Prostate gland (tissue), 2 donors: ENCODE data around the gene TMPRSS15. TPM values are rescaled to one million over a fixed set of nuclear protein-coding genes. Genes with fewer than 3 reads are reported as not detected.

Experiments used
- DNase-seq: peaks from one replicate; pipeline ENCODE4 v3.0.0-alpha.2; 2019; ENCODE audit warnings: low spot score
- H3K27ac ChIP-seq, 2 donors: fragments of 200-600 bp; sonication (generic); 2 replicates each; pipeline ENCODE4 v1.5.1; 2017 to 2019
- H3K27me3 ChIP-seq: fragments of 200-600 bp; sonication (generic); replicated peaks from 2 replicates; pipeline ENCODE4 v1.5.1; 2019; ENCODE audit not compliant: insufficient read depth
- H3K36me3 ChIP-seq, 2 donors: fragments of 200-600 bp; sonication (generic); 1 replicate in 1 of 2; 2 replicates in 1 of 2; pipeline versions ENCODE4 v1.5.1 to v1.8.1; 2017 to 2019
- H3K4me1 ChIP-seq: fragments of 200-600 bp; sonication (generic); replicated peaks from 2 replicates; pipeline ENCODE4 v1.5.1; 2019
- H3K4me3 ChIP-seq, 2 donors: fragments of 200-600 bp; sonication (generic); 2 replicates each; pipeline ENCODE4 v1.5.1; 2017 to 2019
- H3K9me3 ChIP-seq: fragments of 200-600 bp; sonication (generic); 2 replicates; pipeline ENCODE4 v1.5.1; 2017
- POLR2A ChIP-seq: fragments of 450-650 bp; IDR thresholded peaks from one replicate; pipeline ENCODE4 v1.6.1; 2016; ENCODE audit warnings: antibody characterized with exemption, mild to moderate bottlenecking
- POLR2AphosphoS5 ChIP-seq: sonication (generic); formaldehyde crosslinking; IDR thresholded peaks from one replicate; pipeline ENCODE4 v1.6.1; 2017; ENCODE audit warnings: antibody characterized with exemption
- WGBS: methylation state at CpG from one replicate; pipeline ENCODE4 v1.1.5; 2018; 5-methylcytosine and 5-hydroxymethylcytosine counted together
- intact Hi-C: fragments of 100-400 bp; cut with DNase I; formaldehyde crosslinking; loops from one replicate; pipeline ENCODE4 v1.14.2; 2022
- total RNA-seq, 2 donors: library from RNA; depleted of rRNA; stranded (reverse); fragments of >200 nt; gene quantifications; one replicate each; pipeline ENCODE4 v1.1.0, GENCODE V29; 2016
- TF ChIP-seq, protein P1 (sequence below), 4 experiments: fragments of 200-600 bp in 2 of 4; fragments of 450-650 bp in 2 of 4; sonication (generic) in 2 of 4; IDR thresholded peaks; 1 replicate in 3 of 4; 2 replicates in 1 of 4; pipeline ENCODE4 v1.5.1; 2016 to 2019; ENCODE audit warnings: antibody characterized with exemption in 4 of 4, mild to moderate bottlenecking in 2 of 4, moderate library complexity in 2 of 4

Gene TMPRSS15
- total RNA-seq, 2 donors from 2014 or later = 0.34 TPM; not detected in 1

- Histone ChIP-seq H3K36me3 (no peaks in the 10 kb centered on the region), H3K4me3 (no peak overlapping the region), H3K9me3 (no peaks in the 10 kb centered on the region), H3K27me3 (no peaks in the 10 kb centered on the region), H3K27ac (no peak overlapping the region), H3K4me1 (no peaks in the 10 kb centered on the region)
- TF ChIP-seq POLR2A (no peak), POLR2AphosphoS5 (no peak)
- TF ChIP-seq, protein P1, sequence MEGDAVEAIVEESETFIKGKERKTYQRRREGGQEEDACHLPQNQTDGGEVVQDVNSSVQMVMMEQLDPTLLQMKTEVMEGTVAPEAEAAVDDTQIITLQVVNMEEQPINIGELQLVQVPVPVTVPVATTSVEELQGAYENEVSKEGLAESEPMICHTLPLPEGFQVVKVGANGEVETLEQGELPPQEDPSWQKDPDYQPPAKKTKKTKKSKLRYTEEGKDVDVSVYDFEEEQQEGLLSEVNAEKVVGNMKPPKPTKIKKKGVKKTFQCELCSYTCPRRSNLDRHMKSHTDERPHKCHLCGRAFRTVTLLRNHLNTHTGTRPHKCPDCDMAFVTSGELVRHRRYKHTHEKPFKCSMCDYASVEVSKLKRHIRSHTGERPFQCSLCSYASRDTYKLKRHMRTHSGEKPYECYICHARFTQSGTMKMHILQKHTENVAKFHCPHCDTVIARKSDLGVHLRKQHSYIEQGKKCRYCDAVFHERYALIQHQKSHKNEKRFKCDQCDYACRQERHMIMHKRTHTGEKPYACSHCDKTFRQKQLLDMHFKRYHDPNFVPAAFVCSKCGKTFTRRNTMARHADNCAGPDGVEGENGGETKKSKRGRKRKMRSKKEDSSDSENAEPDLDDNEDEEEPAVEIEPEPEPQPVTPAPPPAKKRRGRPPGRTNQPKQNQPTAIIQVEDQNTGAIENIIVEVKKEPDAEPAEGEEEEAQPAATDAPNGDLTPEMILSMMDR (IDR thresholded peaks at IDR 0.05) = no peak
- no peak for DNase-seq
- intact Hi-C loops = no loop called here
These were observed 30.0 kb downstream of the TMPRSS15 start for GRCh38 chr21:18373606-18374005.

DNA sequence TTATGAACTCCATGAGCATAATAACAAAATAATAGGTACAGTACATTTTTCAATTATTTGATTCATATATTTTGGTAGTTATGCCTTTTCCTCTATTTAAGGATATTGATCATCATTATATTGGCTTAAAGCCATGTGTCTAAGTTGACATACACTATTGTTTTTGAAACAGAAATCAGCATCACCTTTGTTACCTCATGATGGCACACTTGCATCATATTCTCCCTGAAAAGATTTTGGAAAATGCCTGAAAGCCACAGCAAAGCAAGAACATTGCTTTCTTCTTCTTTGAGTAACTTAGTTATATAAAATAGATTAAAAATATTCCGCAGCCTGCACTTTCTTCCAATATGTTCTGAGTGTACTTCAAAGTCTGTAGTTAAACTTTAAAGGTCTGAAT is 33.3 kb downstream of the TMPRSS15 start:
- WGBS = 74% methylated on average over 1 of the region's 1 CpG
- H3K4me1 ChIP-seq = no peaks in the 10 kb centered on the region
- no peak overlapping the region for H3K4me3 ChIP-seq
- no peaks in the 10 kb centered on the region for H3K36me3 ChIP-seq
- H3K9me3 ChIP-seq = no peaks in the 10 kb centered on the region
- intact Hi-C loops = no loop called here
- DNase-seq = no peak
- TF ChIP-seq POLR2A = no peak
- TF ChIP-seq, protein P1 (IDR thresholded peaks at IDR 0.05) = no peak
- no peak for TF ChIP-seq POLR2AphosphoS5
- H3K27me3 ChIP-seq = no peaks in the 10 kb centered on the region
- H3K27ac ChIP-seq = no peak overlapping the region

DNA sequence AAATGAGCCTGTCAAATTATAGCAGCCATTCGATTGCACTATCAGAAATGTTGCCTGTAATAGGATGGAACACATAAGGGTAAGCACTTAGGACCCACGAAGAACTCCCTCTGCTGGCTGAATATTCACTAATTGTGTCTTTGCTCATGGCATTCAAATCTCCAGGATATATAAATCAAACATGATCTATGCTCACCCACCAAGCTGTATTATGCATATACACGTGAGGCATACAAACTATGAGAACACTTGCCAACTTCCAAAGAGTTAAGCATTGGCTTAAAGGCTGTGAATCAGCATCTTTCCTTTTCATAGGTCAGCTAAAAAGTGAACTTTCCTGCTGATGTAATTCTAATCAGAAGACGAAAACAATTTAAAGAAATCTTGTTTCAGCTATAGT is 34.5 kb downstream of the TMPRSS15 start:
- intact Hi-C loops = no loop called here
- no peak overlapping the region for H3K4me3 ChIP-seq
- H3K27ac ChIP-seq = no peak overlapping the region
- no peaks in the 10 kb centered on the region for H3K27me3 ChIP-seq
- no peaks in the 10 kb centered on the region for H3K4me1 ChIP-seq
- TF ChIP-seq, protein P1 (IDR thresholded peaks at IDR 0.05) = no peak
- no peak for TF ChIP-seq POLR2A
- WGBS = 30% methylated on average over 4 of the region's 4 CpGs
- no peak for DNase-seq
- no peaks in the 10 kb centered on the region for H3K9me3 ChIP-seq
- H3K36me3 ChIP-seq = no peaks in the 10 kb centered on the region

DNA sequence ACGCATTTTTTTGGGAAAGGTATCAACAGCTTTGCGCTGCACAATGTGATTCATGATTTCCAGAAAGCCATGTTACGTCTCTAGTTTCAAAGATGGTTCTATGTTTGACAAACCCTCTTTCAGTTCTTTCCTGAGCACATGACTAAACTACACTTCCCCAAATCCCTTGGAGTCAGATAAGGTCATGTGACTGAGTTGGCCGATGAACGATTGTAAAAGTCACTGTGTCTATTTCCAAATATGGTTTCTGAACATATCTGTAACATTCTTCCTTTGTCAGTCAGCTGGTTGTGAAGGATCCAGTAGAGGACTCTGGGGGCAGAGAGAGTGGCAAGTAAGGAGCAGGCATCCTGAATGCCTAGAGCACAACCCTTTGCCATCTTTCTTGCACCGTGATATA is 35.4 kb downstream of the TMPRSS15 start:
- 73% methylated on average over 6 of the region's 6 CpGs for WGBS
- Histone ChIP-seq H3K27ac (no peak overlapping the region), H3K9me3 (no peaks in the 10 kb centered on the region), H3K36me3 (no peaks in the 10 kb centered on the region), H3K4me1 (no peaks in the 10 kb centered on the region), H3K27me3 (no peaks in the 10 kb centered on the region), H3K4me3 (no peak overlapping the region)
- TF ChIP-seq, protein P1 (IDR thresholded peaks at IDR 0.05) = no peak
- TF ChIP-seq POLR2AphosphoS5 = no peak
- no peak for TF ChIP-seq POLR2A
- intact Hi-C loops = no loop called here
- no peak for DNase-seq

DNA sequence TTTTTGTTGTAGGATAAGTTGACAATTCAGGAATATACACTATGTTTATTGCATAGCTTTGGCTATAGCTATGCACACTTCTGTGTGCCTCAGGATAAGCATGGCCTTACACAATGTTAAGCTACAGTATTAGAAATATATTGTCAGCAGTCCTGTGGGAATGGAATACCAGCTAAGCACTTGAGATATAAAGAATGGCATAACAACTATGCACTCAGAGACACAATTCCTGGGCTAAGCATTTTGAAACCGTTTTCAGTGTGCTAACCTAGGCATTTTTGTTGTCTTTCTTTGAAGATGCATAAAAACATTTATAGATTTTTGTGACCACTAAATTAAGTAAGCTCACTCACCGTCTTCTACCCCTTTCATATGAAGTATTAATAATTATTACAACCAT is 46.8 kb downstream of the TMPRSS15 start:
- TF ChIP-seq POLR2AphosphoS5 = no peak
- no peak for TF ChIP-seq POLR2A
- TF ChIP-seq, protein P1 (IDR thresholded peaks at IDR 0.05) = no peak
- 75% methylated on average over 2 of the region's 2 CpGs for WGBS
- Histone ChIP-seq H3K27ac (no peak overlapping the region), H3K4me1 (no peaks in the 10 kb centered on the region), H3K36me3 (no peaks in the 10 kb centered on the region), H3K27me3 (no peaks in the 10 kb centered on the region), H3K9me3 (no peaks in the 10 kb centered on the region), H3K4me3 (no peak overlapping the region)
- intact Hi-C loops = no loop called here
- no peak for DNase-seq
